22Rv1 (cell line): ENCODE measurements around the gene TEX2.
A peak's percentile ranks its signal among the peaks of the same experiment; 100 is the strongest.

Experiments used
- H3K27ac ChIP-seq: fragments of 450-650 bp; 2 replicates; pipeline ENCODE4 v1.5.1; 2017
- CTCF ChIP-seq: fragments of 450-650 bp; IDR thresholded peaks from 2 replicates; pipeline ENCODE4 v1.5.1; 2017; ENCODE audit warnings: mild to moderate bottlenecking
- ZFX ChIP-seq: fragments of 450-650 bp; IDR thresholded peaks from 2 replicates; pipeline ENCODE4 v1.6.1; 2017; ENCODE audit warnings: antibody characterized with exemption, borderline replicate concordance

Gene TEX2

DNA sequence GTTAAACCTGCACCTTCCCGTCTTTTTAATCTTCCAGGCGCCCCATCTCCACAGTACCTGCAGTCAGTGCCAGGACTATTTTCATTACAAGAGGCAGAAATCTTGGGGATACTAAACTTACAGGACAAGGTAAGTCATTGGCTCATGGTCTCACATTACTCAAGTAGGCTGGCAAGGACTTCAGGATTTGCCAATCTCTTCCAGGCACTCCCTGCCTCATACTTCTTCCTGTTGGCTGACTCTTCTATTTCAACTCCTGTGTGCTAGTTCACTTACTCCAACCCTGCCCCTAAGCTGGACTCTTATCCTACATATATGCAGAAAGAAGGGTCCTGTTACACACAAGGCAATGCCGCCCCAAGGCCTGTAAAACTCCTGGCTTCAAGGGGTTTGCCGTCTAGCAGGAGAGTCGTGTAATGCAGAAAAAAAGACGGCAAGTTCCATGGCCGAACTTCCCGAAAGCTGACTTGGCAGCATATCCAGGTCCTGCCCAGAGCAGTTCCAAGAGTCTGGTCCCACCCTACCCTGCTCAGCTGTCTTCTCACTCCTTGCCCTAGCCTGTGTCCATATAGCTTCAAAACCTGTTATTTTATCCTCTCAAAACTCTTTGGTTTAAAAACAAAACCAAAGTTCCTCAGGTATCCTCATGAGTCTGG, 147.9 kb downstream of the TEX2 start:
- TF ChIP-seq ZFX (no peak), CTCF (no peak)
- no peak overlapping the region for H3K27ac ChIP-seq

DNA sequence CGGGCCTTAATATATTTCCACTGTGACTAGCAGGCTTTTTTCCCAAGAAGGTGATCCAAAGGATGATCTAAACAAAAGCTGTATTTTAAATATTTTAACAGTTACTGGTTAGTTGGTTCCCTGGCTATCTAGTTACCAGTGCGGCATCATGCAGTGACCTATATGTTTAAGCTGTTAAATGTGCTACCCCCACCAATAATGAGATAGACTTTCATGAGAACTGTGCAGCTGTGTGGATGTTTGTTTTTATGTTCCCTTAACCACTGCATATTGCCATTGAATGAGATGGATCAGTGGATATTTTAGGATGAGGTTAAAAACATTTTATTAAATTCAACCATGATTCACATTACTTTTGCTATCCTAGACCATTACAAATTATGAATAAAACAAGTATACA, 150.1 kb downstream of the TEX2 start:
- no peak overlapping the region for H3K27ac ChIP-seq
- no peak for TF ChIP-seq CTCF

DNA sequence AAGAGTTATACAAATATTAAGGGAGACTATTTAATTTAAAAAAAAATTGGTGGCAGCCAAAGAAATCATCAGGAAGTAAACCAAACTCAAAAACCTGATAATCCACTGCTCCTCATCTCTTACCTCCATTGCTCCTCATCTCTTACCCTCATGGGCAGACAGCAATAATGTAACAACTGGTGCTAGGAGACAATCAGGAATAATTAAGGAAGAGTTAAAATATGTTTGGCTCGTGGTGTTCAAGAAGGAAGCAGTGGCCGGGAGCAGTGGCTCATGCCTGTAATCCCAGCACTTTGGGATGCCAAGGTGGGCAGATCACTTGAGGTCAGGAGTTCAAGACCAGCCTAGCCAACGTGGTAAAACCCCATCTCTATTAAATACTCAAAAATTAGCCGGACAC, 151.2 kb downstream of the TEX2 start:
- no peak overlapping the region for H3K27ac ChIP-seq
- TF ChIP-seq ZFX (no peak), CTCF (no peak)

DNA sequence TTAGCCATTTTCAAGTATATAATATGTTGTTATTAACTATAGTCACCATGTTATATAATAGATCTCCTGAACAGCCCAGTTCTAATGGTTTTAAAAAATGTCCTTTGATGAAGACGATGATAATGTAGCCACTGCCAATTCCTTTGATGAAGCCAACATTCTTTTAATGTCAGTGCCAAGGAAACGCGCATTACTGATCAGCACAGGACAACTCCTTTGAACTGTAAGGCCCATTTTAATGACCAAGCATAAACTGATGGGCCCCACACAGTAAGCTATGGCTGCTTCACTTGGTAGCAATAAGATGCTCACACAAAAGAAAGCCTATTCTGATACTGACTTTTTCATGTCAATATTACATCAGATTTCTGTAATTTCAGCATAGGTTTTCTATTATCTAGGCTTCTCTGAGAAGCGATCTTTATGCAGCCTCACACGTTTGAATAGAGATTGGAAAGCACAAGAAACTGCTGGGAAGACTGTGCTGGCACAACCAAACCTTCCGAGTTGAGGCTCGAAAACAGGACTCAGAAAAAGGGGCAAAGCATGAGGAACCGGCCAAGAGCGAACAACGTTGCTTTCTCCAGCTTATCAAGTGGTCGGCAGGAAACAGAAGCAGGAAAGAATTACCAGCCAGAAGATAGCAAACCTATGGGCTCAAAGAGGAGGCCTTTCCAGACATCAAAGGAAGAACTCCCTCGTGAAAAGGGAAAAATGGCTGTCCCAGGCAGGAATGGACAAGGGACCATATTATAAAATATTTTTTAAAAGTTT, 152.5 kb downstream of the TEX2 start:
- no peak overlapping the region for H3K27ac ChIP-seq
- no peak for TF ChIP-seq CTCF
- TF ChIP-seq ZFX, result no peak

GRCh38 chr17:64109400-64109799, 153.7 kb downstream of the TEX2 start:
- no peak for TF ChIP-seq CTCF
- TF ChIP-seq ZFX, result no peak
- no peak overlapping the region for H3K27ac ChIP-seq

- TF ChIP-seq CTCF (no peak), ZFX (no peak)
- H3K27ac ChIP-seq, result peak overlapping the region; percentile 68
Observed at GRCh38 chr17:64107500-64108236, 155.4 kb downstream of the TEX2 start.

DNA sequence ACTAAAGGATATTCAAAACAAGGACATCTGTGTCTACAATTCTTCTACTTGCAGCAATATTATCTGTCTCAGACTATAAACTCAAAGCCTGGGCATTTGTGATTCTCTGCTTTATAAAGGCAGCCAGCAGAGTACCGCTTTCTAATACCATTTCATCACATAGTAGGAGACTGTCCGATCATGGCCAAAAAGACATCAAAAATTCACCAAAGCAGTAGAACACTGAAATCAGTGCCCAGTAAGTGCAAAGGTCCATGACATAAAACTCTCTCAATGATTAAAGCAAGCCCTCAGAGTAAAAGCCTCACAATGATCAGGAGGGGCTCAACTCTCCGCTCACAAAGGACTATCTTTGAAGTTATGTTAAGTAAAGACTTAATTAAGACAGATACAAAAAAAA, 156.1 kb downstream of the TEX2 start:
- no peak for TF ChIP-seq CTCF
- no peak for TF ChIP-seq ZFX
- peak overlapping the region; percentile 68 for H3K27ac ChIP-seq
